Measurements from ENCODE around the gene KRTAP10-6. TPM values are rescaled to one million over a fixed set of nuclear protein-coding genes. Genes with fewer than 3 reads are reported as not detected.
"Not testable (repeated sequence)": the region's sequence is repeated elsewhere in the genome, so short reads cannot be mapped to it uniquely, and the experiment has no call there.

Gene KRTAP10-6
- total RNA-seq, 3 donors from 2014 or later = not detected

- H3K27me3 ChIP-seq = peaks cover 0 to 32% of the 10 kb centered on the region in 2 donors
- H3K27ac ChIP-seq = no peak within 1 kb of the TSS
- peaks cover 6 to 11% of the 10 kb centered on the region in 2 donors for H3K9me3 ChIP-seq
- no peak for TF ChIP-seq POLR2AphosphoS5 (IDR thresholded peaks at IDR 0.05)
- no peak for TF ChIP-seq POLR2A (IDR thresholded peaks at IDR 0.05)
- no peak for TF ChIP-seq CTCF (IDR thresholded peaks at IDR 0.05)
- DNase-seq (ENCODE audit: low spot score in 2 of 2) = no peak
- H3K36me3 ChIP-seq = no peaks in the 10 kb centered on the region
- H3K4me3 ChIP-seq = no peak within 1 kb of the TSS
- intact Hi-C loops (cut with DNase I; ENCODE audit: low total_unique reads) = no loop called here
- no peaks in the 10 kb centered on the region for H3K4me1 ChIP-seq
Measured at GRCh38 chr21:44558695-44559094, 33.6 kb downstream of the KRTAP10-6 start, which contains the start of gene KRTAP10-3. TSS of gene KRTAP10-3 (minus strand) at chr21:44558795. CDS start at chr21:44558715, 80 bp downstream.

- intact Hi-C loops (cut with DNase I; ENCODE audit: low total_unique reads); H3K27ac ChIP-seq; DNase-seq (ENCODE audit: low spot score in 2 of 2); H3K4me3 ChIP-seq; H3K36me3 ChIP-seq; H3K4me1 ChIP-seq: not testable (repeated sequence)
- Histone ChIP-seq H3K27me3 (peaks cover 0 to 32% of the 10 kb centered on the region in 2 donors), H3K9me3 (peaks cover 6 to 11% of the 10 kb centered on the region in 2 donors)
Measured at GRCh38 chr21:44558329-44558675, 34.0 kb downstream of the KRTAP10-6 start.

GRCh38 chr21:44557491-44558328 lies 34.6 kb downstream of the KRTAP10-6 start:
- peak in 1 of 2 donors; percentile 50 for DNase-seq (ENCODE audit: low spot score in 2 of 2)
- H3K4me1 ChIP-seq = no peaks in the 10 kb centered on the region
- peaks cover 0 to 35% of the 10 kb centered on the region in 2 donors for H3K27me3 ChIP-seq
- intact Hi-C loops (cut with DNase I; ENCODE audit: low total_unique reads) = no loop called here
- no peak overlapping the region for H3K27ac ChIP-seq
- no peaks in the 10 kb centered on the region for H3K36me3 ChIP-seq
- no peak overlapping the region for H3K4me3 ChIP-seq
- TF ChIP-seq CTCF (IDR thresholded peaks at IDR 0.05) (no peak), POLR2AphosphoS5 (IDR thresholded peaks at IDR 0.05) (no peak), POLR2A (IDR thresholded peaks at IDR 0.05) (no peak)
- H3K9me3 ChIP-seq = peaks cover 6 to 7% of the 10 kb centered on the region in 2 donors

GRCh38 chr21:44556879-44557278 lies 35.4 kb downstream of the KRTAP10-6 start:
- Histone ChIP-seq H3K9me3 (peaks cover 5 to 6% of the 10 kb centered on the region in 2 donors), H3K27ac (no peak overlapping the region), H3K36me3 (no peaks in the 10 kb centered on the region), H3K4me3 (no peak overlapping the region), H3K4me1 (no peaks in the 10 kb centered on the region), H3K27me3 (peaks cover 0 to 43% of the 10 kb centered on the region in 2 donors)
- TF ChIP-seq POLR2A (IDR thresholded peaks at IDR 0.05) = no peak
- TF ChIP-seq CTCF (IDR thresholded peaks at IDR 0.05) = no peak
- intact Hi-C loops (cut with DNase I; ENCODE audit: low total_unique reads) = no loop called here
- DNase-seq (ENCODE audit: low spot score in 2 of 2) = no peak

- H3K27me3 ChIP-seq = peaks cover 0 to 46% of the 10 kb centered on the region in 2 donors
- H3K27ac ChIP-seq = no peak overlapping the region
- TF ChIP-seq CTCF (IDR thresholded peaks at IDR 0.05) = no peak
- H3K4me1 ChIP-seq = no peaks in the 10 kb centered on the region
- H3K36me3 ChIP-seq = no peaks in the 10 kb centered on the region
- intact Hi-C loops (cut with DNase I; ENCODE audit: low total_unique reads) = no loop called here
- H3K4me3 ChIP-seq = no peak overlapping the region
- DNase-seq (ENCODE audit: low spot score in 2 of 2) = peak in 1 of 2 donors; percentile 38
- peaks cover 5 to 6% of the 10 kb centered on the region in 2 donors for H3K9me3 ChIP-seq
Measured at GRCh38 chr21:44555200-44555875, 37.0 kb downstream of the KRTAP10-6 start.
